KMS-11 (cell line): ENCODE measurements around the gene PRRC2C.

Experiments used
- H2AFZ ChIP-seq: fragments of 200-600 bp; sonication (generic); 2 replicates; pipeline ENCODE4 v1.6.1; 2016; ENCODE audit warnings: antibody characterized with exemption, mixed run types, low read depth
- H3K27ac ChIP-seq: fragments of 200-600 bp; sonication (generic); 2 replicates; pipeline ENCODE4 v1.6.1; 2016; ENCODE audit warnings: mild to moderate bottlenecking, mixed run types
- H3K27me3 ChIP-seq: fragments of 200-600 bp; sonication (generic); 2 replicates; pipeline ENCODE4 v1.6.1; 2017; ENCODE audit warnings: mild to moderate bottlenecking, low read depth, mixed run types, moderate library complexity; ENCODE audit not compliant: insufficient read depth
- H3K36me3 ChIP-seq: fragments of 200-600 bp; sonication (generic); 2 replicates; pipeline ENCODE4 v1.6.1; 2017; ENCODE audit warnings: mild to moderate bottlenecking, mixed run types; ENCODE audit not compliant: insufficient read depth
- H3K4me1 ChIP-seq: fragments of 200-600 bp; sonication (generic); 2 replicates; pipeline ENCODE4 v1.6.1; 2016; ENCODE audit warnings: mild to moderate bottlenecking, low read depth, mixed run types; ENCODE audit not compliant: poor library complexity, severe bottlenecking
- H3K4me2 ChIP-seq: fragments of 200-600 bp; sonication (generic); 2 replicates; pipeline ENCODE4 v1.7.0; 2016; ENCODE audit warnings: mild to moderate bottlenecking, mixed run types
- H3K4me3 ChIP-seq: fragments of 200-600 bp; sonication (generic); IDR thresholded peaks from 2 replicates; pipeline ENCODE4 v1.6.1; 2017; ENCODE audit warnings: low read depth, low read length, mixed read lengths; ENCODE audit not compliant: insufficient read depth
- H3K79me2 ChIP-seq: fragments of 200-600 bp; sonication (generic); 2 replicates; pipeline ENCODE4 v1.6.1; 2016; ENCODE audit warnings: low read depth, mixed run types; ENCODE audit not compliant: insufficient read depth
- H3K9ac ChIP-seq: fragments of 200-600 bp; sonication (generic); 2 replicates; pipeline ENCODE4 v1.6.1; 2016; ENCODE audit warnings: mild to moderate bottlenecking, mixed run types
- H4K20me1 ChIP-seq: fragments of 200-600 bp; sonication (generic); 2 replicates; pipeline ENCODE4 v1.6.1; 2016; ENCODE audit warnings: mild to moderate bottlenecking, mixed run types; ENCODE audit not compliant: insufficient read depth
- TF ChIP-seq, protein P1 (sequence below): fragments of 200-600 bp; sonication (generic); conservative IDR thresholded peaks from 2 replicates; pipeline ENCODE4 v1.6.1; 2017; ENCODE audit warnings: low read depth, mild to moderate bottlenecking, antibody characterized with exemption, low read length, moderate library complexity, mixed read lengths

Gene PRRC2C

DNA sequence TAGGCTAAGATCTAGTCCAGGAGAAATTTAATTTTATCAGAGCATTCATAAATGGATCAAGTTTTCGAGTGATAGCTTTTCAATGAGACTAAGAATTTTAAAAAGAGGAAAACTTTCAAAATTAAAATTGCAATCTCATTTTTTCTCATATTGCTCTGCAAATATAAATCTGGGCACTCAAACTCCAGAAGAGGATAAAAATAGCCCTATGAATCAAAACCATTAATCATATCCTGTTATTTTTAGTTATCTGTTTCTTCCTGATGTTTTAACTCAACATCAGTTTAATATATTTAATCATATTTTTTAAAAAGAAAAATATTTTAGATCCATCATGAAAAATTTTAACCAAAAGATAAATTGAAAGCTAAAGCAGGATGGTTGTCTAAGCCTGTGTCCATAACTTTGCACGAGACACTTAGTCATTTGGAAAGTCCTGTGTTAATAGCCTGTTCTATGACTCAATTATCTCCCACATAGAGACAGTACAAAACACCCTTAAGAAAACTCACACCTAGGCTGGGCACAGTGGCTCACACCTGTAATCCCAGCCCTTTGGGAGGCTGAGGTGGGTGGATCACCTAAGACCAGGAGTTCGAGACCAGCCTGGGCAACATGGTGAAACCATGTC is 17.1 kb upstream of the PRRC2C start:
- no peaks in the 10 kb centered on the region for H3K4me1 ChIP-seq
- H3K79me2 ChIP-seq = no peaks in the 10 kb centered on the region
- no peak overlapping the region for H3K27ac ChIP-seq
- no peaks in the 10 kb centered on the region for H3K36me3 ChIP-seq
- no peaks in the 10 kb centered on the region for H4K20me1 ChIP-seq
- H3K9ac ChIP-seq = no peak overlapping the region; the same call in 1 of the 2 replicates
- H3K4me2 ChIP-seq = no peak overlapping the region
- TF ChIP-seq, protein P1, sequence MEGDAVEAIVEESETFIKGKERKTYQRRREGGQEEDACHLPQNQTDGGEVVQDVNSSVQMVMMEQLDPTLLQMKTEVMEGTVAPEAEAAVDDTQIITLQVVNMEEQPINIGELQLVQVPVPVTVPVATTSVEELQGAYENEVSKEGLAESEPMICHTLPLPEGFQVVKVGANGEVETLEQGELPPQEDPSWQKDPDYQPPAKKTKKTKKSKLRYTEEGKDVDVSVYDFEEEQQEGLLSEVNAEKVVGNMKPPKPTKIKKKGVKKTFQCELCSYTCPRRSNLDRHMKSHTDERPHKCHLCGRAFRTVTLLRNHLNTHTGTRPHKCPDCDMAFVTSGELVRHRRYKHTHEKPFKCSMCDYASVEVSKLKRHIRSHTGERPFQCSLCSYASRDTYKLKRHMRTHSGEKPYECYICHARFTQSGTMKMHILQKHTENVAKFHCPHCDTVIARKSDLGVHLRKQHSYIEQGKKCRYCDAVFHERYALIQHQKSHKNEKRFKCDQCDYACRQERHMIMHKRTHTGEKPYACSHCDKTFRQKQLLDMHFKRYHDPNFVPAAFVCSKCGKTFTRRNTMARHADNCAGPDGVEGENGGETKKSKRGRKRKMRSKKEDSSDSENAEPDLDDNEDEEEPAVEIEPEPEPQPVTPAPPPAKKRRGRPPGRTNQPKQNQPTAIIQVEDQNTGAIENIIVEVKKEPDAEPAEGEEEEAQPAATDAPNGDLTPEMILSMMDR = no peak
- H3K4me3 ChIP-seq = no peak overlapping the region
- no peak overlapping the region for H2AFZ ChIP-seq
- H3K27me3 ChIP-seq = no peaks in the 10 kb centered on the region

DNA sequence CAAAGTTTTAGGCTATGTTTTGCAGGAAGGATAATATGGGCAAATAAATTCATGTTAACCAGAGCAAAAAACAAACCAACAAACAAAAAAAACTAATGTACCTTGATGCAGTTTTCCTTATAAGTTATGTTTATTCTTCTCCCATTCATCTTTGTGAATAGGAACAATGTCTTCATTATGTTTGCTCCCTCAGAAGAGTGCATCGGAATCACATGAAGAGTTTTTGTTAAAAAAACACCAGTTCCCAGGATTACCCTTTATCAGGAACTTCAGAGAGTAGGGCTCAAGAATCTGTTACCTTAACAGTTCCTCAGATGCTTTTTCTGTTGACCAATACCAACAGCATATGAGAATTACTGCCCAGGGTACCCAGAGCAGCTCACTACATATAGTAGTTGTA is 14.6 kb upstream of the PRRC2C start:
- TF ChIP-seq, protein P1 = no peak
- Histone ChIP-seq H3K27ac (no peak overlapping the region), H4K20me1 (no peaks in the 10 kb centered on the region), H3K4me1 (no peaks in the 10 kb centered on the region), H3K79me2 (no peaks in the 10 kb centered on the region), H3K4me3 (no peak overlapping the region), H3K9ac (no peak overlapping the region), H3K4me2 (no peak overlapping the region), H3K36me3 (no peaks in the 10 kb centered on the region), H3K27me3 (no peaks in the 10 kb centered on the region), H2AFZ (no peak overlapping the region)

DNA sequence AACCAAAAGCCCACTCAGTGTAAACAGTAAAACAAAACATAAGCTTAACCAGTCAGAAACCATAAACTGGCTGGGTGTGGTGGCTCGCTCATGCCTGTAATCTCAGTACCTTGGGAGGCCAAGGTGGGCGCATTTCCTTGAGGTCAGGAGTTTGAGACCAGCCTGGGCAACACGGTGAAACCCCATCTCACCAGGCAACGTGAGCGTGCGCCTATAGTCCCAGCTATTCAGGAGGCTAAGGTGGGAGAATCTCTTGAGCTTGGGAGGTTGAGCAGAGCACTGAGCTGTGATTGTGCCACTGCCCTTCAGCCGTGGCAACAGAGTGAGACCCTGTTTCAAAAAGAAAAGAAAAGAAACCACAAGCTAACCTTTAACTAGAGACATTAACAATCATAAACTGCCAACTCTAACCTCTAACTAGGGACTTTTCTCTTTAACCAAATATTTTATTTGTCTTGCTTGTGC is 13.1 kb upstream of the PRRC2C start:
- H3K36me3 ChIP-seq = no peaks in the 10 kb centered on the region
- H3K4me2 ChIP-seq = no peak overlapping the region
- no peaks in the 10 kb centered on the region for H3K79me2 ChIP-seq
- H4K20me1 ChIP-seq = no peaks in the 10 kb centered on the region
- TF ChIP-seq, protein P1 = no peak
- H2AFZ ChIP-seq = no peak overlapping the region
- no peaks in the 10 kb centered on the region for H3K4me1 ChIP-seq
- no peak overlapping the region for H3K9ac ChIP-seq
- no peak overlapping the region for H3K4me3 ChIP-seq
- no peaks in the 10 kb centered on the region for H3K27me3 ChIP-seq
- H3K27ac ChIP-seq = no peak overlapping the region

DNA sequence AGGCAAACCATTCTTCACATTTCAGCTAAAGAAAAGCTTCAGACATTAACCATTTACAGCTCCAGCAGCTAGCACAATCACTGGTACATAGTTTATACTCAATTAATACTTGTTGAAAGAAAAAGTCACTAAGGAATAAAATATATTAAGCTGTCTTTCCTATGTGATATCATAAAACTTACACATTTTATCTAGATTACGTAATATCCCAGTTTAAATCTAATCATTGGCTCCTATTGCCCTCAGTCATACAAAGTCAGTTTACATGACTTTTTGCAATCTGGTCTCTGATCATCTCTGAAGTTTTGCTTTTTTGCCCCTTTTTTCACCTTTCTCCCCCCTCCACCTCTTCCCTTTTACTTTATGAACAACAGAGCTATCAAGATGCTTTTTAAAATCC is 8.5 kb upstream of the PRRC2C start:
- no peaks in the 10 kb centered on the region for H4K20me1 ChIP-seq
- no peaks in the 10 kb centered on the region for H3K36me3 ChIP-seq
- TF ChIP-seq, protein P1 = no peak
- no peak overlapping the region for H2AFZ ChIP-seq
- H3K4me3 ChIP-seq = no peak overlapping the region
- no peak overlapping the region for H3K27ac ChIP-seq
- H3K4me2 ChIP-seq = no peak overlapping the region
- H3K27me3 ChIP-seq = no peaks in the 10 kb centered on the region
- H3K79me2 ChIP-seq = no peaks in the 10 kb centered on the region
- no peak overlapping the region for H3K9ac ChIP-seq
- H3K4me1 ChIP-seq = no peaks in the 10 kb centered on the region
